H1 (cell line): ENCODE measurements around the gene MACC1. TPM values are rescaled to one million over a fixed set of nuclear protein-coding genes. Genes with fewer than 3 reads are reported as not detected.

Experiments
- CTCF ChIA-PET: fragments of 300-600 bp; sonication (Branson Sonifier 250); formaldehyde crosslinking; loops from one replicate; lab custom pipeline; 2021; ENCODE audit not compliant: partially characterized antibody; lab: Charles Lee
- POLR2A ChIA-PET: fragments of 300-600 bp; sonication (Branson Sonifier 250); formaldehyde crosslinking; loops from one replicate; lab custom pipeline; 2021; ENCODE audit warnings: inconsistent platforms; ENCODE audit not compliant: partially characterized antibody; lab: Charles Lee
- DNase-seq, 2 experiments: peaks; one replicate each; pipeline versions ENCODE4 v3.0.0 to v3.0.0-alpha.2; 2010 to 2022; ENCODE audit warnings: low spot score in 2 of 2, low read depth in 1 of 2, mixed read lengths in 1 of 2
- FAIRE-seq: peaks from 2 replicates; lab custom pipeline; 2011; peaks lifted over from hg19 to GRCh38; lab: Jason Lieb, UNC
- H2AFZ ChIP-seq: 2 replicates; pipeline ENCODE4 v1.8.1; 2012; ENCODE audit warnings: low read length, inconsistent platforms
- H2AK5ac ChIP-seq: 2 replicates; pipeline ENCODE4 v1.6.1; 2013; ENCODE audit warnings: low read depth, low read length
- H2BK120ac ChIP-seq: replicated peaks from 2 replicates; pipeline ENCODE3; 2013; ENCODE audit warnings: low read depth, low read length, inconsistent platforms
- H2BK12ac ChIP-seq: 2 replicates; pipeline ENCODE4 v1.6.1; 2013; ENCODE audit warnings: low read depth, low read length
- H2BK15ac ChIP-seq: 2 replicates; pipeline ENCODE4 v1.6.1; 2013; ENCODE audit warnings: low read length
- H2BK20ac ChIP-seq: 2 replicates; pipeline ENCODE4 v1.6.1; 2013; ENCODE audit warnings: low read length
- H2BK5ac ChIP-seq: 2 replicates; pipeline ENCODE4 v1.6.1; 2013; ENCODE audit warnings: low read depth, low read length
- H3K14ac ChIP-seq: 2 replicates; pipeline ENCODE4 v1.6.1; 2013; ENCODE audit warnings: inconsistent platforms; ENCODE audit not compliant: insufficient read length
- H3K18ac ChIP-seq: 2 replicates; pipeline ENCODE4 v1.6.1; 2013; ENCODE audit warnings: low read length; ENCODE audit errors: extremely low read depth
- H3K23ac ChIP-seq: 2 replicates; pipeline ENCODE4 v1.6.1; 2013; ENCODE audit warnings: inconsistent platforms; ENCODE audit not compliant: insufficient read length
- H3K23me2 ChIP-seq: 2 replicates; pipeline ENCODE4 v1.6.1; 2013; ENCODE audit warnings: low read depth, low read length
- H3K27ac ChIP-seq: 2 replicates; pipeline ENCODE4 v1.6.1; 2011; ENCODE audit warnings: low read depth, low read length, inconsistent platforms
- H3K27me3 ChIP-seq, 4 experiments: replicated peaks in 1 of 4; 1 replicate in 1 of 4; 2 replicates in 3 of 4; pipeline versions ENCODE4 v1.6.1 to v1.8.1; 2011 to 2013; ENCODE audit warnings: low read length in 3 of 4, mild to moderate bottlenecking in 3 of 4, inconsistent platforms in 2 of 4, mixed read lengths in 2 of 4, moderate library complexity in 1 of 4; ENCODE audit not compliant: control insufficient read depth in 3 of 4, insufficient read depth in 3 of 4; ENCODE audit errors: extremely low read depth in 1 of 4
- H3K36me3 ChIP-seq, 4 experiments: 2 replicates each; pipeline versions ENCODE4 v1.6.1 to v1.8.1; 2011 to 2013; ENCODE audit warnings: mild to moderate bottlenecking in 4 of 4, low read length in 3 of 4, moderate library complexity in 2 of 4, control low read depth in 1 of 4, inconsistent platforms in 1 of 4; ENCODE audit not compliant: insufficient read depth in 4 of 4, control insufficient read depth in 2 of 4
- H3K4ac ChIP-seq: replicated peaks from 2 replicates; pipeline ENCODE3; 2013; ENCODE audit warnings: low read length, low read depth, mixed read lengths, inconsistent platforms; ENCODE audit not compliant: insufficient read length
- H3K4me1 ChIP-seq, 4 experiments: replicated peaks in 1 of 4; 1 replicate in 1 of 4; 2 replicates in 3 of 4; pipeline versions ENCODE4 v1.6.1 to v1.8.1; 2011 to 2013; ENCODE audit warnings: low read length in 3 of 4, inconsistent platforms in 2 of 4, mixed read lengths in 1 of 4; ENCODE audit not compliant: insufficient read depth in 4 of 4, control insufficient read depth in 3 of 4
- H3K4me2 ChIP-seq, 2 experiments: 2 replicates each; pipeline versions ENCODE4 v1.6.1 to v1.8.1; 2011 to 2013; ENCODE audit warnings: low read depth in 2 of 2, low read length in 2 of 2, control low read depth in 1 of 2, inconsistent platforms in 1 of 2, mild to moderate bottlenecking in 1 of 2; ENCODE audit not compliant: insufficient read depth in 1 of 2
- H3K4me3 ChIP-seq, 4 experiments: fragments of 200-600, 300-600 bp in 1 of 4; sonication (generic), shearing (Covaris generic), sonication (Bioruptor Twin) in 1 of 4; 2 replicates each; pipeline versions ENCODE4 v1.5.1 to v1.8.1; 2011 to 2016; ENCODE audit warnings: low read length in 4 of 4, low read depth in 3 of 4, control low read depth in 2 of 4, inconsistent platforms in 2 of 4, mild to moderate bottlenecking in 2 of 4, mixed read lengths in 1 of 4, moderate library complexity in 1 of 4; ENCODE audit not compliant: insufficient read depth in 2 of 4; ENCODE audit errors: extremely low read depth in 1 of 4
- H3K56ac ChIP-seq: replicated peaks from 2 replicates; pipeline ENCODE3; 2013; ENCODE audit warnings: low read depth, mild to moderate bottlenecking, mixed read lengths, low read length, inconsistent platforms; ENCODE audit not compliant: insufficient read length
- H3K79me1 ChIP-seq: 2 replicates; pipeline ENCODE4 v1.6.1; 2013; ENCODE audit warnings: low read depth, low read length, control low read depth
- H3K79me2 ChIP-seq, 2 experiments: 2 replicates each; pipeline versions ENCODE4 v1.6.1 to v1.8.1; 2012 to 2013; ENCODE audit warnings: low read length in 2 of 2, mild to moderate bottlenecking in 2 of 2, inconsistent platforms in 1 of 2; ENCODE audit not compliant: insufficient read depth in 2 of 2, control insufficient read depth in 1 of 2
- H3K9ac ChIP-seq, 4 experiments: replicated peaks in 1 of 4; 1 replicate in 1 of 4; 2 replicates in 3 of 4; pipeline versions ENCODE4 v1.6.1 to v1.8.1; 2011 to 2013; ENCODE audit warnings: low read depth in 3 of 4, low read length in 3 of 4, control low read depth in 2 of 4, mild to moderate bottlenecking in 2 of 4, moderate library complexity in 2 of 4, inconsistent platforms in 1 of 4; ENCODE audit errors: extremely low read depth in 1 of 4
- H3K9me3 ChIP-seq, 2 experiments: 2 replicates each; pipeline versions ENCODE4 v1.6.1 to v1.8.1; 2012 to 2013; ENCODE audit warnings: mild to moderate bottlenecking in 2 of 2, moderate library complexity in 2 of 2, control low read depth in 1 of 2, inconsistent platforms in 1 of 2, low read depth in 1 of 2, low read length in 1 of 2, mixed read lengths in 1 of 2; ENCODE audit not compliant: insufficient read depth in 2 of 2
- H4K20me1 ChIP-seq, 2 experiments: replicated peaks in 1 of 2; 2 replicates each; pipeline versions ENCODE3 to v1.8.1; 2011 to 2013; ENCODE audit warnings: inconsistent platforms in 2 of 2, low read length in 2 of 2, mild to moderate bottlenecking in 1 of 2; ENCODE audit not compliant: insufficient read depth in 2 of 2, control insufficient read depth in 1 of 2
- H4K5ac ChIP-seq: 2 replicates; pipeline ENCODE4 v1.6.1; 2013; ENCODE audit warnings: low read length, low read depth, mixed read lengths, inconsistent platforms; ENCODE audit not compliant: insufficient read length
- H4K8ac ChIP-seq: 2 replicates; pipeline ENCODE4 v1.8.0; 2013; ENCODE audit warnings: mild to moderate bottlenecking, moderate library complexity, low read length, inconsistent platforms; ENCODE audit not compliant: insufficient read depth; ENCODE audit errors: extremely low read depth
- H4K91ac ChIP-seq: replicated peaks from 2 replicates; pipeline ENCODE3; 2013; ENCODE audit warnings: low read length, mixed read lengths, inconsistent platforms; ENCODE audit not compliant: insufficient read length
- ASH2L ChIP-seq: fragments of 200-600, 300-600 bp; sonication (generic); IDR thresholded peaks from one replicate; pipeline ENCODE4 v1.7.1; 2017; ENCODE audit warnings: low read length
- SP2 ChIP-seq: IDR thresholded peaks from 2 replicates; pipeline ENCODE4 v1.6.1; 2012; ENCODE audit warnings: mild to moderate bottlenecking, low read length, inconsistent platforms
- polyA plus RNA-seq, 7 experiments: library from polyadenylated mRNA; depleted of rRNA in 3 of 7; stranded (reverse) in 5 of 7; unstranded in 2 of 7; fragments of >200 nt in 5 of 7; fragments of 200-250 nt in 2 of 7; gene quantifications; 1 replicate in 5 of 7; 2 replicates in 1 of 7; 4 replicates in 1 of 7; pipeline versions ENCODE4 v1.2.1 to v1.2.3, GENCODE V29; 2011 to 2013; ENCODE audit warnings: missing spikeins in 2 of 7, mixed read lengths in 2 of 7
- total RNA-seq: library from RNA; stranded (reverse); fragmentation: NEBNext Ultra II Directional; extraction: Animal tissue kit (Norgen Biotek cat#: 25700); gene quantifications from 2 replicates; pipeline ENCODE4 v1.2.1, GENCODE V29; 2021

Gene MACC1
- total and polyA plus RNA-seq, 2 of the 8 experiments (the other 6 are each of a cell fraction or from before 2014, with no cell fraction given) = 2.0 to 17.2 TPM

DNA sequence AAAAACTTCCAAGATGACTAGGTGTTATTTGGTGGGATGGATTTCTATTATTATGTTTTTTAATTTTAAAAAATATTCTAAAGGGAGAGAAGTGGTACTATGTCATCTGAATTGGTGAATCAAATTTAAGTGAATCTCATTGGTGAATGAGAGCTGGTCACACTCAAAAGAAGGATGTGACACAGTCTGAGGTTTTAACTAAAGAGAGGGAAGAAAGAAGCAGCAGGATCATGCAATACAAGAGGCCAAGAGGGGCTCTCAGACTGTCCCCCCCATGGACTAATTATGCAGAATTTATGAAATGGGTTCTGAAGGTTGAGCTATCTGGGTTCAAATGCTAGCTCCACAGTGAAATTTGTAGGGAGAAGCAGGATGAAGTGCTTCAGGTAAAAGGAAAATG lies 16.2 kb downstream of the MACC1 start:
- Histone ChIP-seq H2BK15ac (0 out of 2 replicates have a peak overlapping the region, but pooled peaks have one; percentile 37), H3K14ac (no peak overlapping the region), H3K79me2 (no peaks in the 10 kb centered on the region), H3K4me2 (peak overlapping the region in 1 of 2 experiments; percentile 39; a peak in 3 of 4 replicates), H3K4ac (no peak overlapping the region), H3K9me3 (no peaks in the 10 kb centered on the region), H4K8ac (no peak overlapping the region), H3K18ac (no peak overlapping the region), H3K4me3 (no peak overlapping the region), H2BK12ac (no peak overlapping the region), H4K5ac (no peak overlapping the region), H2AFZ (no peak overlapping the region), H3K56ac (no peak overlapping the region), H4K20me1 (no peaks in the 10 kb centered on the region), H3K36me3 (no peaks in the 10 kb centered on the region), H3K23me2 (no peaks in the 10 kb centered on the region), H2AK5ac (no peak overlapping the region; the same call in 1 of the 2 replicates), H2BK120ac (no peak overlapping the region), H2BK5ac (0 out of 2 replicates have a peak overlapping the region, but pooled peaks have one; percentile 18), H3K9ac (no peak overlapping the region), H3K27ac (no peak overlapping the region), H4K91ac (no peak overlapping the region), H3K27me3 (no peaks in the 10 kb centered on the region), H3K23ac (no peak overlapping the region), H3K79me1 (no peaks in the 10 kb centered on the region), H2BK20ac (no peak overlapping the region), H3K4me1 (peaks cover 0 to 6% (median 6%) of the 10 kb centered on the region in 4 experiments; a peak in 4 of 7 replicates)
- TF ChIP-seq ASH2L (peak; percentile 61), SP2 (no peak)
- FAIRE-seq = no peak
- ChIA-PET POLR2A (no interaction called here), CTCF (interaction anchor here (0.6 to 1.1 kb wide), 2 partner anchors 13 to 450 kb away, joined by 3 to 5 read pairs; no protein-coding TSS in a partner anchor)
- no peak for DNase-seq
